Spleen (tissue), 7 donors: ENCODE data around the gene TLR5.

Experiments used
- POLR2AphosphoS5 ChIP-seq, 3 donors: sonication (generic); formaldehyde crosslinking; IDR thresholded peaks; one replicate each; pipeline ENCODE4 v1.5.1; 2017; ENCODE audit warnings: antibody characterized with exemption in 3 of 3
- TF ChIP-seq, protein P1 (sequence below), 11 experiments: fragments of 200-600 bp in 7 of 11; fragments of 450-650 bp in 4 of 11; sonication (generic) in 4 of 11; IDR thresholded peaks in 8 of 11; conservative IDR thresholded peaks in 3 of 11; 1 replicate in 7 of 11; 2 replicates in 4 of 11; pipeline versions ENCODE4 v1.4.0 to v1.8.0; 2016 to 2021; ENCODE audit warnings: antibody characterized with exemption in 11 of 11, inconsistent platforms in 4 of 11, mild to moderate bottlenecking in 1 of 11
- donor health status: DM: no; HTN: no; CAD: no; lungs with moderate emphysema.
- donor health status: DM: no; HTN: no; CAD: no.
- donor health status: DM: no; HTN: no; CAD: no.

DNA sequence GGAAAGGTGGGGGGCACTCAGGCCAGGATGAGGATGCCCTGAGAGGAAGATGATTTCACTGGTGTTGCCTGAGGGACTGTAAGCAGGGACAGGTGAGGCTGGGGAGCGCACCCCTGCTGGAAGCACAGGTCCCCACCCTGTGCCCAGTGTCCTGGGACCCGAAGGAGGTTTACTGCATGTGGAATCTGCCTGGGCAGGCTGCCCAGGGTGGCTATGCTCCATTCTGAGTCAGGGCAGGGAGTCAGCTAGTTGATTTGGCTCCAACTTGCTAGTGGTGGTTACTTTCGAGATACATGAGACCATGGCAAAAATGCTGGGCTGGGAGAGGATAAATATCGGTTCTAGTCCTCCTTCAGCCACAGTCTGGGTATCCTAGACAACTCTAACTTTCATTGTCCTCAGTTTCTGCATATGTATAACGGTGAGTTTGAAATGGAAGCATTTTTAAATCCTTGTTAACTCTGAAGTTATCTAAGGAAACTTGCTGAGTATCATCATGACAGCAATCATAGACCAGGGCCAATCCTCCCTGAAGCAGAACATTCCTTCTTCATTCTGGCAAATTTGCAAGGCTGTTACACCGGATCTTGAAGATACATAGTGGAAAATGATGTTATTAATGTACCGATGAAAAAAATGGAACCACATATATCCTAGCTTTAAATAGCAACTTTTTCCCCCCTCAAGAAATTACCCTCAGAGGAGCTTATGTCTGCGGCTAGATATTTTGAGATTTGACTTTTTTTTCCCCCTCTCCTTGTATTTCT is 7.7 kb downstream of the TLR5 start:
- TF ChIP-seq, protein P1, sequence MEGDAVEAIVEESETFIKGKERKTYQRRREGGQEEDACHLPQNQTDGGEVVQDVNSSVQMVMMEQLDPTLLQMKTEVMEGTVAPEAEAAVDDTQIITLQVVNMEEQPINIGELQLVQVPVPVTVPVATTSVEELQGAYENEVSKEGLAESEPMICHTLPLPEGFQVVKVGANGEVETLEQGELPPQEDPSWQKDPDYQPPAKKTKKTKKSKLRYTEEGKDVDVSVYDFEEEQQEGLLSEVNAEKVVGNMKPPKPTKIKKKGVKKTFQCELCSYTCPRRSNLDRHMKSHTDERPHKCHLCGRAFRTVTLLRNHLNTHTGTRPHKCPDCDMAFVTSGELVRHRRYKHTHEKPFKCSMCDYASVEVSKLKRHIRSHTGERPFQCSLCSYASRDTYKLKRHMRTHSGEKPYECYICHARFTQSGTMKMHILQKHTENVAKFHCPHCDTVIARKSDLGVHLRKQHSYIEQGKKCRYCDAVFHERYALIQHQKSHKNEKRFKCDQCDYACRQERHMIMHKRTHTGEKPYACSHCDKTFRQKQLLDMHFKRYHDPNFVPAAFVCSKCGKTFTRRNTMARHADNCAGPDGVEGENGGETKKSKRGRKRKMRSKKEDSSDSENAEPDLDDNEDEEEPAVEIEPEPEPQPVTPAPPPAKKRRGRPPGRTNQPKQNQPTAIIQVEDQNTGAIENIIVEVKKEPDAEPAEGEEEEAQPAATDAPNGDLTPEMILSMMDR (IDR thresholded peaks at IDR 0.05 in 8 of 11, conservative IDR thresholded peaks at IDR 0.05 in 3 of 11): no peak
- no peak for TF ChIP-seq POLR2AphosphoS5 (IDR thresholded peaks at IDR 0.05)
